Fibroblast of the conjunctiva (primary cell): ENCODE data around the gene DIO2.

ENCODE experiments used
- DNase-seq: peaks from one replicate; pipeline ENCODE4 v3.0.0-alpha.2; 2010; ENCODE audit warnings: low read depth

DIO2 gene

DNA sequence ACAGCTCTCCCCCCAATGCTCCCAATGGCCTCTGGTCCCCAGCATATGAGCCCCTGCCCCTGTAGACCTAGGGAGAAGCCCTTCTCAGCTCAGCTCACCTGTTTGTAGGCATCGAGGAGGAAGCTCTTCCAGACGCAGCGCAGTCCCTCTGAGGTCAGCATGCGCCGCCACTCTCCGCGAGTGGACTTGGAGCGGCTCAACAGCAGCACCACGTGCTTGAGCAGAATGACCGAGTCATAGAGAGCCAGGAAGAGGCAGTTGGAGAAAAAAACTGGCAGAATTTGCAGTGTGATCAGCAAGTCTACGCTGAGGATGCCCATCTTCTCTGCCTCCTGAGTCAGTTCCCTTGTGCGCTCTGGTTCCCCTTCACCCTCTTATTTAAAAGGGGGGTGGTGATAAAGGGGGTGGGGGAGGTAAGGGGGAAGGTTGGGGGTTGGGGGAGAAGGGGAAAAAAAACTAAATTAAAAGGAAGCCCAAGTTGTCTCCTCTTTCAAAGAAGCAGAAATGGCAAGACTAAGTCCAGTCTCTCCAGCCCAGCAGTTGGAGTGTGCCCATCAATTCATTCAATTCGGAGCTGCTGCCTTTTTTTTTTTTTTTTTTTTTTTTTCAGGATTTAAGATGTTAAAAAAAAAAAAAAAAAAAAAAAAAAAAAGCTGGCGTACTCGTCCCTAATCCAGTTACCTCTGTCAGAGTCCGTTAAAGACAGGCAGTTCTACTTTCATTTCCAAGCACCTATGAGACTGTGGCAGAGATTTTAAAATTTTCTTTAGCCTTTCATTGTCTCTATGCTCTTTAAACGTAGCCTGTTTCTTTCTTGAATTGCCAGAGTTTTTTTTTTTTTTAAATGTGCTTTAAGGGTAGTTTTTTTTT is at the start of gene DIO2:
Gene DIO2 (minus strand): TSS at position 352 of the 870 bp plus-strand sequence. CDS start 32 bp downstream, at position 320.
- no peak for DNase-seq

DNA sequence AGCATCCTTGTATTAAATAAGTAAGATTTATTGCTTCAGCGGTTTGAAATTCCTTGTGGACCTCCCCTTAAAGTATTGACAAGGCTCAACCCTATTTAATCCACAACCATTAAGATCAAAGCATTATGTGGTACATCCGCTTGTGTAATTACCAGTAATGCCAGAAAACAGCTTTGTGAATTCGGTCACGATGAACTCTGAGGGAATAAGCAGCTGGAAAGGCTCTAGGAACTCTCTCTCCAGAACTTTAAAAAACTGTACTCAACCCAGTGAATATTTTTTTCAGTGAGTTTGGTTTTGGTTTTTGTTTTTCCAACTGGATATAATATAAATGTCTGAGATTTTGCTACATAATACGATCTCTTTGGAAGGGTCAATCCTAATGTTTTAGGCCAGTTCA is 49.3 kb upstream of the DIO2 start:
- no peak for DNase-seq

DNA sequence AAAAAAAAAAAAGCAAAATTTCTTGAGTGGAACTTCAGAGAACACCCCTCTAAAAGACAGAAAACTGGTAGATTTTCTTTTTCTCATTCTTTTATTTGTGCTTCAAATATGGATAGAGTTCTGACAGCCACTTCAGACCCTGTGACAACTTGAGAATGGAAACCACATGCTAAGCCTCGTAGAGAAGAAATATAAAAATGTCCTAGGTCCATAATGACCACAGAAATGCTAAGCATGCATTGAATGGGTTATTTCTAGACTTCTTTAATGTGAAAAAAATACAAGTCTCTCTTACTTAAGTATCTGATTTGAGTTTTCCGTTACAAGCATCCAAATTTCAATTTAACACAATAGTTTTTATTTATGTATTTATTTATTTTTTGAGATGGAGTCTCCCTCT is 28.3 kb upstream of the DIO2 start:
- DNase-seq, result no peak

DNA sequence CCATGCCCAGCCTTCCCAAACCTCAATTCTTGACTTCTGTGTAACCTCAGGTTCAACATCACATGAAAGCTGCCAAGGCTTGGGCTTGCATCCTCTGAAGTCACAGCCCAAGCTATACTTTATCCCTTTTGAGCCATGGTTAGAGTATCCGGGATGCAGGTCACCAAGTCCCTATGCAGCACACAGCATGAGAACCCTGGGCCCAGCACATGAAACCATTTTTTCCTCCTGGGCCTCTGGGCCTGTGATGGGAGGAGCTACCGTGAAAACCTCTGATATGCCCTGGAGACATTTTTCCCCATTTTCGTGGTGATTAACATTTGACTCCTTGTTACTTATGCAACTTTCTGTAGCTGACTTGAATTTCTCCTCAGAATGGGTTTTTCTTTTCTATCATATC is 25.8 kb upstream of the DIO2 start:
- DNase-seq, result no peak

DNA sequence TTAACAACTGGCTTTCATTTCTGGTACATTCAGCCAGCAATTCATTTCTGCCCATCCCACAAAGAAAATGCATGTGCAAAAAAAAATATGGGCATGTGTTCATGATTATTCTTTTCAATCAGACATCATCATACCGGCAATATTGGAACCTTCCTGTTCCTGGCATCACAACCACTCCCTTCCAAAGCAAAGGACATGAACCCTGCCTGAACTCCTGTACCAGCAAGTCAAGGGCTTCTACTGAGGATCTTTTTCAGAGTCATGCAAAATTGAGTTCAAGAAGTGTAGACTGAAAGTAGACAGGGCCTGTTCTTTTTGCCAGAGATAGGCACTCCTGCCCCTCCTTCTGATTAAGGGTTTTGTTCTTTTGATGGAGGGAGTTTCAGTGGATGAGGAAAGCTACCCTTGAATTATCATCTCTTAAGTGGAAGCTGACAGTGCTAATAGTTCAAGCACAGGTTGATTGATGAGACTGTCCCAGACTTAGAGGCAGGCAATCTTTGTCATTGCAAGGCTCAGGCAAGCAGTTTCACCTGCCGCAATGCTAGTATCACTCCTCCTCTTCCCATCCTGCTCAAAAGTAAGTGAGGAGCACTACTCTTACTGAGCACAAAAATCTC is 22.3 kb upstream of the DIO2 start:
- no peak for DNase-seq

DNA sequence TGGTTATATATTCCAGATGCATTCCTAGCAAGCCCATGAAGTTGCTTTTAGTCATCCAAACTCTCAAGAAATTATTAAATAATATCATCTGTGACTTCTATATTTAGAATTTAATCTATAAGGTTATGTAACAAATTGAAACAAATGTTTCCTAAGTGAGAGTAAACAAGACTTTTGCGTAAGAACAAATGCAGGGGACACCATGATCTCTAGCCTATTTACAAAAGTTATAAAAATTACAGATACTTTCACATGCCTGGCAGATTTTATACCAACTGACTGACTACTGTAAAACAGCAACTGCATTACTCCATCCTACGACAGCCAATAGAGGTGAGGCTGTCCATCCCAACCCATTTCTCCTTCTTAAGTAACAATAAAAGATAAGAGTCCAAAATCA is 20.4 kb upstream of the DIO2 start:
- DNase-seq, result no peak

DNA sequence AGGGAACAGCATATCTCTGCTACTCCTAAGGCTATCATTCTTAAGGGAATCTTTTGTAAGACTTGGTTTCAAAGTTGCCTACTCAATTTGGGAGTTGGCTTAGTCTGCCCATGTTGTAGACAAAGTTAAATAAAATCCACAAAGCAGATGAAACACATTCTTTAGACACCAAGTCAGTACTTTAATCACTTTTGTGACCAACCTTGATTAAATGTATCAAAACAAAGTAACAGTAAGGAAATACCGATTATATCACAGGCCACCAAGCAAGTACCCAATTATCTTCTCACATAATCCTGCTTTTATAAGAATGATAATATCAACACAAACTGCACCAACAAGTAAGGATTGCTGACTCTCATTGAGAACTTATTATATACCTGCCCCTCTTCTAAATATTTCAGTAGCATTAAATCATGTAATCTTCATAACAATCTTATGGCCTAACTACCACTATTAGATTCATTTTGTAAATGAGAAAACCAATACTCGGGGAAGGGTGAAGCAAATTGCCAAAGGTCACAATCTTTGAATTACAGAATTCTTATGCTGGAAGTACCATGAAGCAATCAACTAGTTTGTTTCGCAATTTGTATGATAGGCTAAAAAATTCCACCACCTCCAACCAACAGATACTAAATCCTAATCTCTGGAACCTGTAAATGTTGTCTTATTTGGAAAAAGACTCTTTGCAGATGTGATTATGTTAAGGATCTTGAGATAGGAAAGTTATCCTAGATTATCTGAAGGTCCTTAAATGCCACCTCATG is 12.6 kb upstream of the DIO2 start:
- DNase-seq, result no peak

DNA sequence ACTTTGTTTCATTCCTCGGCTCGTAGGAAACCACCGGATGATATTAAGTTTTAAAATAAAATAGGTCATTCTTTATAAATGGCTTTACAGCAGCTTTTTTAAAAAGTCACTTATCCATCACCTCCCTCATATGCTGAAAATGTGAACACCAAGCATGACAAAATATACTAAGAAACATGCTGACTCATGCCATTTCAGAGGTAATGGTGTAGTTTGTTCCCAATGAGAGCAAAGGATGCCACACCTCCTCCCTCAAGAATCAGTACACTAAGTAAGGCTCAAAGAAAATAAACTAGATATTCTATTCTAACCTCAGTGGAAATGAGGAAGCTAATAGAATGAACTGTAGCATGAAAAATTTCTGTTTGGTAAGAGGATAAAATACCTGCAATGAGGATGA is 5.5 kb upstream of the DIO2 start:
- no peak for DNase-seq

DNA sequence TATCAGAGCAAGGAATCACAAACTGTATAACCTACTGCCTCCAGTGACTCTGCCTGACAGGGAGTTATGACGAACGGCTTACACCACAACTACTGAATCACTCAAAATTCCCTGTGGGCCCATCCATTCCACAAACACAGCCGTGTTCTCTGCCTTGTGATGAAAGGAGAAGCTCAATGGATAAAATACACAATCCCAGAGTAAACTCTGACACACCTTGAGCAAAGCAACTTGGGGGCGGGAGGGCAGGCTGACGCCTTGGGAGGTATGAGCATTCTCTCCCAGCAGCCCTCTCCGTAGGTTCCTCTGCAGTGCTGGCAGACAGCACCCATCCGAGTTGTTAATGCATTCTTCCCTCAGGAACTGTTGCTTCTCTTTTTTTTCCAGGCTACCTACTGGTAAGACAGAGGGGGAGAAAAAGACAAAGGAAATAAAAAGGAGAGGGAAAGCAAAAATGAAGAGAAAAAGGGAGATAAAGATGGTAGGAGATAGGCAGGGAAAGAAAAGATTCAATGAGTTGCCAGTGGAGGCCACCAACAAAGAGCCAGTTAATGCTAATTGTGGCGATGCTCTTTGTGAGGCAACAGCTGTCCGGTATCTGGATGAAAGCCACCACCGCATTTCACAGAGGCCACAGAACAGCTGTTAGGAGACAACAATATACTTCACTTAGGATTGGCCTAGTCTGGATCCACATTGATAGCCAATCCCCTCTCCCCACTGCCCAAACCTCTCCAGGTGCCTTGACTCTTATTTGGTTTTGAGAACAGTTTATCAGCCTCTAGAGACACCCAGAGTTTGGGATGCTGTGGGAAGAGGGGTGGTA is 4.7 kb upstream of the DIO2 start:
- no peak for DNase-seq

DNA sequence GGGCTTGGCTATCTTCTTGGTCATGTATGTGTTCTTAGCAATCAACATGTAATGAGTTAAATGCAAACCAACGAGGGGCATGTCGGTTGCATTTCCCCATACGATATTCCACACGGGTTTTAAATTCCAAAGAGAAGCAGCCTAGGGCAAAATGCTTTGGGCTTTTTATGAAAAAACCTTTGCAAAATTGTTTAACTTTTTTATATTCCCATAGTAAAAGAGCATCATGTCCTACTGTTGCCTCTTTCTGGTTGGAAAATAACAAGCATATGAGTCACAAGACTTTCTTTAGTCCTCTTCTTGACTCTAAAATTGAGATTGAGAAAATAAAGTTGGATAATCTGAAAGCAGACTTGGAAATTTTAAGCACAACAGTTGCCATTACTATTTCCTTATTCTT is 3.8 kb upstream of the DIO2 start:
- no peak for DNase-seq

DNA sequence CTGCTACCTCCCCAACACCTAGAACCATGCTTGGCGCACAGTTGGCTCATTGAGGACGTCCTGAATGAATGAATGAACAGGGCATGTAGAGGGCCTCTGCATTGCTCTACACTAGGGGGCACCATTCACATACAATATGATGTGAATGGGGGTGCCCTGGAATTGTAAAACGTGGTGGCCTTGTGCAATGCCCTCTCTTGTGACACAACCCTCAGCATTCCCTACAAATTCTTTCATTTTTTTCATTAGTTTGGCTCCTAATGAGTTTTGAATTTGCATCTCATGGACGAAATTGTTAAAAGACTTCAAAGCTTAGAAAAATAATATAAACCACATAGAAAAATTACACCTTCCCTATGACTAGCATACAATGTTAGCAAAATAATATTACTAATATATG is 2.3 kb upstream of the DIO2 start:
- peak; percentile 41 for DNase-seq

DNA sequence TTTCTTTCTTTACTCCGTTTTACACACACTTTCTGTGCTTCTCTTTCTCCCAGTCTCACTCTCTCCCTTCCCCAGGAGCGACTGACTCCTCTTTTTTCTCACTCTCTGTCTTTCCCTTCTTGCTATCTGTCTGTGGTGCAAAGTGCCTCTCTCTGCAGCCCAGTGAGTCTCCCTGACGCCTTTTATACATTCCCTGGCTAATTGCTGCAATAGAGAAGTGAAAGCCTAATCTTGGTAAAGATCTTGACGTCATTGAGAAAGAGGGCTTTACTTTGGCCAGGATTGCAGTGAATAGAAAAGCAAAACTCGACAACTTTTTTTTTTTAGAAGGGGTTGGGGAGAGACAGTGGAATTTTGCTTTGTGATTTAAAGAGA is 706 bp upstream of the DIO2 start:
- peak; percentile 8 for DNase-seq

DNA sequence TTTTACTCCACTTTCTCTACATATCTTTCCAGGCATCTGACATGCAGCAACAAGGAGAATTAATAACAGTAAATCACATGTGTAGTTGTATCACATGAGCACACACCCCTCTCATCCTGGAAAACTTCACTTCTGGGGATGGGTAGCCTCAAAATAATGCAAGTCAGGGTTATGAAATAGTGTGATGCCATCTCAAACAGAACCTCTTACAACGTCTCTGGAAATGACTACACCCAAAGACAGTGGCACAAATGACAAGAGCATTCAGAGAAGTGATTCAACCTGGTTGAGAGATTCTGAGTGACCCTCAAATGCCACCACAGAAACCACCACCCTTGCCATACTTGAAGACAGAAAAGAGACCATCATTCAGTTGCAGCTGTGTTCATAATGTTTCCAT is 2.8 kb downstream of the DIO2 start:
- DNase-seq, result no peak

DNA sequence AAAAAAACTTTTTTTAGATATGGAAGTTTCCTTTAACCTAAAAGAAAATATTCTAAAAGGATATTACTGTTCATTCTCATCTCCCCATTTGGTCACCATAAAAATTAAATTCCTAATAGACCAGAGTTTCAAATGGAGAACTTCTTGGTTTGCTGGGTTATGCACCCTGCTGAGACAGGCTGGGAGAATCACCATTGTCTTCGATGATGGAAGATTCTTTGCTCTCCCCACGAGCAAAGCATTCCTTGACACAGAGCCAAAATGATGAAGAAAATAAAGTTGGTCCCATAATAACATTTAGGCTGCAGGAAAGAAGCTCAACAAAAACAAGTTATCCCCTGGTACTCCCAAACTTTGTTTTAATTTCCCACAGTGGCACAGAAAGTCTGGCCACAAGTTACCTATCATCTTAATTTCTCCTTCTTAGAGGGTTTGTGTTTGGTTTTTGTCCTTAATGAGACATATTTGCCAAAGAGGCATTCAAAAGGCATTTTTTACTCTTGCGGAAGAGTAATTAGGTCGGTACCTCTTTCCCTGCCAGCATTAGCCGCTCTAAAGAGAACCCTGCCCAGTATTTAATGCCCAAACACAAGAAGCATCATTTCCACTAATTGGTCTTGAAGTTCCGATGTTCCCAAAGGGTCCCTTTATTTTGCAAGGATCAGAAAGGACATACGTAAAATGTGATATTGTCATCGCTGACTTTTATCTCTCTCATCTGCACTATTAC is 4.8 kb downstream of the DIO2 start:
- DNase-seq, result no peak

DNA sequence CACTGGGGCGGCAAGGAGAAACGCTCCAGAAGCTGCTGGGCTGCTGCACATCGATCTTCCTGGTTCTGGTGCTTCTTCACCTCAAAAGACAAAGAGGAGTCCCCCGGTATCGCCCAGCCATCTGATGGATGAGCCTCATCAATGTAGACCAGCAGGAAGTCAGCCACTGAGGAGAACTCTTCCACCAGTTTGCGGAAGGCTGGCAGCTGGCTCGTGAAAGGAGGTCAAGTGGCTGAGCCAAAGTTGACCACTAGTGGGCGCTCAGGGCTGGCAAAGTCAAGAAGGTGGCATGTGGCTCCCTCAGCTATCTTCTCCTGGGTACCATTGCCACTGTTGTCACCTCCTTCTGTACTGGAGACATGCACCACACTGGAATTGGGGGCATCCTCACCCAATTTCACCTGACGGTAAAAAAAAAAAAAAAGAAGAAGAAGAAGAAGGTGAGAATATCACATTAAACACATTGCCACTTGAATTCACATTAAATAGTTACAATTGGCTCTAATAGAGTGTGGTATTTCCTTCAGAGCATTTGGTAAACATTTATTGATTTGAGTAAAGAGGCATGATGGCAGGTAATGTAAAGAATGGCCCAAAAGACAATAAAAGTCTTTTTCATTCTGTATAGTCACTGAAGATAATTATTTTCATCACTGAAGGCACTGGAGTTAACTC is 8.3 kb downstream of the DIO2 start:
- no peak for DNase-seq

DNA sequence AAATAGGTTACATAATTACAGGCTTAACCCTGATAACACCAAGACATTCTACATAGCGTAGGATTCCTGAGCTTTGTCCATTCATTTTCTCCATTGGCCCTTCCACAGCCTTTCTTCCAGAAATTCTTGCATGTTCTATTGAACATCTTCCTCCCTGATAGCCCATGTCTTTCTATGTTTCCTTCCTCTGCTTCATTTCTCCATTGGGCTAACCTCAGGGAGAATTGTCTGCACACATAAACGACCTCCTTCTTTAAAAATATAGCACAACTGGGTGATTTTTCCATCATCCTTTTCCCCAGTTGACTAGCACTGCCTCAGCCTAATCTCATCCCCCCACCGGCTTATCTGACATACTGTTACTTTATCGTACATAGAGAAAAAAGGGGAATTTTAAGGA is 11.2 kb downstream of the DIO2 start:
- DNase-seq, result no peak

DNA sequence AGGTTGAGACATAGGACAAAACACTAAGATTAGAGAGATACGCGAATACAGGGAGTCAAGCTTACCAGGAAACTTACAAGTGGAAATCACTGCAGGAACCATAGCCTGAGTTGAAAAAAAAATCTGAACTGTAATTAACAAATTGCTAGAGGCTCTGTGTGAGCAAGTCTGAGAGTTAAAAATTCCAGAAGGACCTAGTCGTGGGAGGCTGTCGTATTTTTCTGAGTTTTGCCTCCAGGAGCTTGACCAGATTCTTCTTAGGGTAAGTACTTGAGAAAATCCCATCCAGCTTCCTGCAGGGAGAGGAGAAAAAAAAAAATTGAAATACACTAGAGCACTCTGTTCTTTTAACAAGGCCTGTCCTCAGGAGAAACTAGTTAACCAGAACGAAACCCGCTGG is 22.7 kb downstream of the DIO2 start:
- no peak for DNase-seq

DNA sequence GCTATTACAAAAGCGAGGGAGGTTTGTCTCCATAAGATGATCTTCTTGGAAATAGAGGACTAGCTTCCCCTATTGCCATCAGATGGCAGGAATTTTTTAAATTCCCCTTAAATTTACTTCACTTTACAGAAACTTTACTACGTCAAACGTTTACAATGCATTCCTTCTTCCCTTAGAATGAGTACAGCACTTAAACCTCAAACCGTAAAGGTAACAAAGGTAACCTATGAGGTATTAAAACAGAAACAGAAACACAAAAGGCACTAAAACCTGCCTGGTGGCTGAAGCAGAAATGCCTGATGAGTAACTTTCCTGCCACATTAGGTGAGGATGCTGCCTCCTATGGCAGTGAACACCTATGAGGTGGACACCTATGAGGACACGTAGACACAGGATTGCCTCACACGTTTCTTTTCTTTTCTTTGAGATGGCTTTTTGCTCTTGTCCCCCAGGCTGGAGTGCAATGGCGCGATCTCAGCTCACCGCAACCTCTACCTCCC is 25.0 kb downstream of the DIO2 start:
- no peak for DNase-seq

DNA sequence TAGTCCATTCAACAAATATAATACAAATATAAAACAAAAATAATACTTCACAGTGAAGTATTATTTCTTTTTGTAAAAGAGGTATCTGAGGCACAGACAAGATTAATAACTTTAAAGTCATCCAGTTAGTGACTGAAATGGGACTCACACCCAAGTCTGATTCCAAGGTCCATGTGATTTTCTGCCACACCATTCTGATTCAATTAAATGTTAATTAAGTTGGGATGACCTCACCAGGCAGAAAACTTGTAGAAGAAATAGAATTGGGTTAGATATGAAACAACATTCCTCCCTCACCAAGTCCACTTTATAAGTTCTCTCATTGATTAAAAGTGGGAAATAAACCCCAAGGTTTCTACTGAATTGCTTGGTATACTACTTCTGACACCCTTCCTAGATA is 34.4 kb downstream of the DIO2 start:
- no peak for DNase-seq

DNA sequence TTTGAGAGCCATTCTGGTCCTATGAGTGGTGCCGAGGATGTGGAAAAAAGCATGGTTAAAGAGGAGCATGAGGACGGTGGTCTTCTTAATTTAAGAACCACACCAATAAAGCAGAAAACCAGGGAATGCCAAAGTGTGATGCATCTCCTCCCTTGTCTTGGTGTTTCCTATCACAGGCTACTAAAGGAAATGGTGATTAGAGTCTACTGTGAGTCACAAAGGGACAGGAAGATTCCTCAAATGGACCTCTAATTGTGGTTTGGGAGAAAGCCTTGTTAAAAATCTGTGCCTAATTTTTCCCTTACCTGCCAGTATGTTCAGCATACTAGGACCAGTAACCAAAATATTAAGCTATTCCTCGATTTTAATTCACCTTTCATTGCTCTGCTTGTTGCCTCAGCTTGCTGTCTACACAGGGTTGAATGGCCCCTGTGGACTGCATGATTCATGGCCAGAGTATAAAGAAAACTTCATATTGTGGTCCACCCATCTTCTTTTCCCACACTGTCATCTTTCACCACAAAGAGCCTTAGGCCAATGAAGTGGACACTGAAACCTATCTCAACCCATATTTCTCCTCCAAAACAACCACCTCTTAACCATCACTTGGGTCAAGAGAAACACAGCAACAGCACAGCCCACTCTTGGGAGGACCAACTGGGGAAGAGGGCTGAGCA is 38.8 kb downstream of the DIO2 start:
- DNase-seq, result no peak
